Vagina (tissue), 2 donors: ENCODE data around the gene GRAMD4. TPM values are rescaled to one million over a fixed set of nuclear protein-coding genes. Genes with fewer than 3 reads are reported as not detected.

ENCODE experiments used
- DNase-seq, 2 donors: peaks; one replicate each; pipeline ENCODE4 v3.0.0-alpha.2; 2017; ENCODE audit errors: extremely low spot score in 2 of 2
- H3K27ac ChIP-seq: fragments of 200-600 bp; sonication (generic); one replicate; pipeline ENCODE4 v1.5.1; 2019
- H3K27me3 ChIP-seq: fragments of 200-600 bp; sonication (generic); one replicate; pipeline ENCODE4 v1.5.1; 2019
- H3K36me3 ChIP-seq, 2 donors: fragments of 200-600 bp; sonication (generic); one replicate each; pipeline ENCODE4 v1.5.1; 2017 to 2019
- H3K4me1 ChIP-seq: fragments of 200-600 bp; sonication (generic); one replicate; pipeline ENCODE4 v1.5.1; 2019
- H3K4me3 ChIP-seq, 2 donors: fragments of 200-600 bp; sonication (generic); 1 replicate in 1 of 2; 2 replicates in 1 of 2; pipeline ENCODE4 v1.5.1; 2016 to 2019
- H3K9me3 ChIP-seq: fragments of 200-600 bp; sonication (generic); one replicate; pipeline ENCODE4 v1.5.1; 2019
- CTCF ChIP-seq, 3 experiments: fragments of 450-650 bp in 2 of 3; fragments of 200-600 bp in 1 of 3; sonication (generic) in 1 of 3; IDR thresholded peaks; one replicate each; pipeline ENCODE4 v1.5.1; 2017 to 2019; ENCODE audit warnings: antibody characterized with exemption in 3 of 3, mild to moderate bottlenecking in 2 of 3, moderate library complexity in 2 of 3
- POLR2A ChIP-seq, 2 donors: fragments of 450-650 bp; IDR thresholded peaks; one replicate each; pipeline ENCODE4 v1.6.1; 2017; ENCODE audit warnings: antibody characterized with exemption in 2 of 2, mild to moderate bottlenecking in 2 of 2, moderate library complexity in 2 of 2
- POLR2AphosphoS5 ChIP-seq, 2 donors: sonication (generic); formaldehyde crosslinking; IDR thresholded peaks; one replicate each; pipeline ENCODE4 v1.9.0; 2017; ENCODE audit warnings: antibody characterized with exemption in 2 of 2, mild to moderate bottlenecking in 2 of 2, low read depth in 1 of 2; ENCODE audit not compliant: insufficient read depth in 1 of 2
- intact Hi-C: fragments of 100-400 bp; cut with DNase I; formaldehyde crosslinking; loops from one replicate; pipeline ENCODE4 v1.15.1; 2023
- total RNA-seq: library from RNA; depleted of rRNA; stranded (reverse); fragments of >200 nt; gene quantifications from one replicate; pipeline ENCODE4 v1.2.3, GENCODE V29; 2016

The GRAMD4 gene
- total RNA-seq, 1 donor from 2014 or later: 28.7 TPM

- peaks cover 0 to 80% of the 10 kb centered on the region in 2 donors for H3K36me3 ChIP-seq
- H3K9me3 ChIP-seq: no peaks in the 10 kb centered on the region
- H3K4me3 ChIP-seq: no peak overlapping the region
- no peak for DNase-seq
- no peak overlapping the region for H3K27ac ChIP-seq
- intact Hi-C loops: no loop called here
- H3K4me1 ChIP-seq: no peaks in the 10 kb centered on the region
- TF ChIP-seq POLR2A (IDR thresholded peaks at IDR 0.05) (no peak), POLR2AphosphoS5 (IDR thresholded peaks at IDR 0.05; ENCODE audit: insufficient read depth in 1 of 2, low read depth in 1 of 2) (no peak), CTCF (IDR thresholded peaks at IDR 0.05) (no peak)
- no peaks in the 10 kb centered on the region for H3K27me3 ChIP-seq
Observed at GRCh38 chr22:46695346-46696228, 75.4 kb downstream of the GRAMD4 start.

- no peak for DNase-seq
- TF ChIP-seq POLR2A (IDR thresholded peaks at IDR 0.05) (no peak), POLR2AphosphoS5 (IDR thresholded peaks at IDR 0.05; ENCODE audit: insufficient read depth in 1 of 2, low read depth in 1 of 2) (no peak), CTCF (IDR thresholded peaks at IDR 0.05) (no peak)
- Histone ChIP-seq H3K4me1 (no peaks in the 10 kb centered on the region), H3K4me3 (no peak overlapping the region), H3K27me3 (no peaks in the 10 kb centered on the region), H3K36me3 (peaks cover 0 to 78% of the 10 kb centered on the region in 2 donors), H3K9me3 (no peaks in the 10 kb centered on the region), H3K27ac (no peak overlapping the region)
- intact Hi-C loops: no loop called here
Observed at GRCh38 chr22:46696229-46696518, 76.0 kb downstream of the GRAMD4 start.

GRCh38 chr22:46696614-46697013 is 76.4 kb downstream of the GRAMD4 start:
- Histone ChIP-seq H3K9me3 (no peaks in the 10 kb centered on the region), H3K4me3 (no peak overlapping the region), H3K4me1 (no peaks in the 10 kb centered on the region), H3K27me3 (no peaks in the 10 kb centered on the region), H3K27ac (no peak overlapping the region), H3K36me3 (peaks cover 0 to 78% of the 10 kb centered on the region in 2 donors)
- intact Hi-C loops: no loop called here
- TF ChIP-seq CTCF (IDR thresholded peaks at IDR 0.05) (no peak), POLR2A (IDR thresholded peaks at IDR 0.05) (no peak), POLR2AphosphoS5 (IDR thresholded peaks at IDR 0.05; ENCODE audit: insufficient read depth in 1 of 2, low read depth in 1 of 2) (no peak)
- no peak for DNase-seq

GRCh38 chr22:46697811-46698515 is 77.8 kb downstream of the GRAMD4 start:
- no peaks in the 10 kb centered on the region for H3K4me1 ChIP-seq
- no peak overlapping the region for H3K27ac ChIP-seq
- no peak overlapping the region for H3K4me3 ChIP-seq
- no peak for DNase-seq
- H3K27me3 ChIP-seq: no peaks in the 10 kb centered on the region
- no peaks in the 10 kb centered on the region for H3K9me3 ChIP-seq
- intact Hi-C loops: no loop called here
- peaks cover 0 to 86% of the 10 kb centered on the region in 2 donors for H3K36me3 ChIP-seq
- TF ChIP-seq POLR2AphosphoS5 (IDR thresholded peaks at IDR 0.05; ENCODE audit: insufficient read depth in 1 of 2, low read depth in 1 of 2) (no peak), POLR2A (IDR thresholded peaks at IDR 0.05) (no peak), CTCF (IDR thresholded peaks at IDR 0.05) (no peak)

DNA sequence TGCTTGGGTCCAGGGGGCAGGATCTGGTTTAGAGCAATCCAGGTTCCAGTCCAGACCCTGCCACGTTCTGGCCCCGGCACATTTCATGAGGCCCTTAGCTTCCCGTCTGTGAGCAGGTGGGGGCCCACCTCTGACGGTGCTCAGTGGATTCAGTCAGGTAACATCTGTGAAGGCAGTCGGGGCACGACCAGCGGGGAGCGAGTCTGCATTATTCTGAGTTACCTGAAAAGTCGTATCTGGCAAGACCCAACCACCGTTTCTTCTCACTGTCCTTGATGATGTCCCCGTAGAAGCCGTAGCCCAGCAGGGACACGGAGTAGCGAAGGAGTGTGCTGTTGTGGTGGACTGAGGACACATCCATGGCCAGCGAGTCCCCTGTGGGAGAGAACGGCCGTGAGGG is 78.9 kb downstream of the GRAMD4 start:
- TF ChIP-seq POLR2A (IDR thresholded peaks at IDR 0.05) (no peak), CTCF (IDR thresholded peaks at IDR 0.05) (no peak), POLR2AphosphoS5 (IDR thresholded peaks at IDR 0.05; ENCODE audit: insufficient read depth in 1 of 2, low read depth in 1 of 2) (no peak)
- Histone ChIP-seq H3K36me3 (peaks cover 0 to 91% of the 10 kb centered on the region in 2 donors), H3K27me3 (no peaks in the 10 kb centered on the region), H3K9me3 (no peaks in the 10 kb centered on the region), H3K4me3 (no peak overlapping the region), H3K4me1 (no peaks in the 10 kb centered on the region), H3K27ac (no peak overlapping the region)
- intact Hi-C loops: no loop called here
- DNase-seq: no peak
